Brain microvascular endothelial cell (primary cell): ENCODE data around the gene PER1.

Source experiments
- DNase-seq: peaks from one replicate; pipeline ENCODE4 v3.0.0-alpha.2; 2020
- H3K27ac ChIP-seq: fragments of 250-450 bp; sonication (Bioruptor Pico); 2 replicates; pipeline ENCODE4 v1.5.1; 2020; ENCODE audit warnings: mild to moderate bottlenecking, moderate library complexity
- H3K27me3 ChIP-seq: fragments of 250-450 bp; sonication (Bioruptor Pico); replicated peaks from 2 replicates; pipeline ENCODE4 v1.5.1; 2020; ENCODE audit warnings: mild to moderate bottlenecking
- H3K36me3 ChIP-seq: fragments of 250-450 bp; sonication (Bioruptor Pico); replicated peaks from 2 replicates; pipeline ENCODE4 v1.5.1; 2020; ENCODE audit warnings: mild to moderate bottlenecking
- H3K4me3 ChIP-seq: 2 replicates; pipeline ENCODE4 v1.5.1; 2011; ENCODE audit warnings: low read depth, mild to moderate bottlenecking, control low read depth, low read length, moderate library complexity
- in situ Hi-C: cut with HindIII; loops from 2 replicates; pipeline ENCODE4 v1.10.0; 2017; ENCODE audit warnings: low sequenced_read_pairs, low pct_ligation_motif_present
- TF ChIP-seq, protein P1 (sequence below): IDR thresholded peaks from 2 replicates; pipeline ENCODE4 v1.5.1; 2011; ENCODE audit warnings: low read depth, mild to moderate bottlenecking, moderate library complexity, low read length, control low read depth, inconsistent platforms; ENCODE audit errors: missing control alignments

PER1 gene

DNA sequence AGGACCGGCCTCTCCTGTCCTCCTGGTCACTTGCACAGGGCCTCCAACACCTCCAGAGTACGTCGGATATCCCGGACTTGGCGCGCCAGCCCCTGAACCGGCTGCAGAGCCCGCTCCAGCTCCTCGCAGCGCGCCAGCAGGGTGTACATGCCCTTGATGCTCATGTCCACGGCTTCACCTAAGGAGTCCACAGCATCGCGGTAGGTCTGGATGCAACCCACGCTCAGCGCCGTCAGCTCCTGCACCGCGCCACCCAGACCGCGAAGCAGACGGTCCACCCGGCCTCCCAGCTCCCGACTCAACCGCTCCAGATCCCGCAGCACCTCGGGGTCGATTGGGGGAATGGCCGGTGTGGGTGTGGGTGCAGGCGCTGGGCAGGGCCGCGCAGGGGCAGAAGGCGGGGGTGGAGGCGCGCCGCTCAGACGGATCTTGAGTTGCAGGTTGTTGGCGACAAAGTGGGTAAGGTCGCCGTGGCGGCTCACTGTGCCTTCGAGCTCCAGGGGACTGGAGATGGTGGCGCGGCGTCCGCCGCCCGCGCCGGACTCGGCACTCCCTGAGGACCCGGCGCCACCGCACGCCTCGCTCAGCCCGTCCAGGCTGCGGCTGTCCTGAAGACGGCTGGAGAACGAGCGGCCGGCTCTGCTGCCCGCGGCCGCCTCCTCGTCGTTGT, 37.0 kb upstream of the PER1 start:
- peak overlapping the region; percentile 67 for H3K27ac ChIP-seq
- no peaks in the 10 kb centered on the region for H3K36me3 ChIP-seq
- peak; percentile 5 for DNase-seq
- in situ Hi-C loops, result no loop called here
- peak overlapping the region; percentile 77 for H3K4me3 ChIP-seq
- TF ChIP-seq, protein P1, sequence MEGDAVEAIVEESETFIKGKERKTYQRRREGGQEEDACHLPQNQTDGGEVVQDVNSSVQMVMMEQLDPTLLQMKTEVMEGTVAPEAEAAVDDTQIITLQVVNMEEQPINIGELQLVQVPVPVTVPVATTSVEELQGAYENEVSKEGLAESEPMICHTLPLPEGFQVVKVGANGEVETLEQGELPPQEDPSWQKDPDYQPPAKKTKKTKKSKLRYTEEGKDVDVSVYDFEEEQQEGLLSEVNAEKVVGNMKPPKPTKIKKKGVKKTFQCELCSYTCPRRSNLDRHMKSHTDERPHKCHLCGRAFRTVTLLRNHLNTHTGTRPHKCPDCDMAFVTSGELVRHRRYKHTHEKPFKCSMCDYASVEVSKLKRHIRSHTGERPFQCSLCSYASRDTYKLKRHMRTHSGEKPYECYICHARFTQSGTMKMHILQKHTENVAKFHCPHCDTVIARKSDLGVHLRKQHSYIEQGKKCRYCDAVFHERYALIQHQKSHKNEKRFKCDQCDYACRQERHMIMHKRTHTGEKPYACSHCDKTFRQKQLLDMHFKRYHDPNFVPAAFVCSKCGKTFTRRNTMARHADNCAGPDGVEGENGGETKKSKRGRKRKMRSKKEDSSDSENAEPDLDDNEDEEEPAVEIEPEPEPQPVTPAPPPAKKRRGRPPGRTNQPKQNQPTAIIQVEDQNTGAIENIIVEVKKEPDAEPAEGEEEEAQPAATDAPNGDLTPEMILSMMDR, result no peak
- no peaks in the 10 kb centered on the region for H3K27me3 ChIP-seq

DNA sequence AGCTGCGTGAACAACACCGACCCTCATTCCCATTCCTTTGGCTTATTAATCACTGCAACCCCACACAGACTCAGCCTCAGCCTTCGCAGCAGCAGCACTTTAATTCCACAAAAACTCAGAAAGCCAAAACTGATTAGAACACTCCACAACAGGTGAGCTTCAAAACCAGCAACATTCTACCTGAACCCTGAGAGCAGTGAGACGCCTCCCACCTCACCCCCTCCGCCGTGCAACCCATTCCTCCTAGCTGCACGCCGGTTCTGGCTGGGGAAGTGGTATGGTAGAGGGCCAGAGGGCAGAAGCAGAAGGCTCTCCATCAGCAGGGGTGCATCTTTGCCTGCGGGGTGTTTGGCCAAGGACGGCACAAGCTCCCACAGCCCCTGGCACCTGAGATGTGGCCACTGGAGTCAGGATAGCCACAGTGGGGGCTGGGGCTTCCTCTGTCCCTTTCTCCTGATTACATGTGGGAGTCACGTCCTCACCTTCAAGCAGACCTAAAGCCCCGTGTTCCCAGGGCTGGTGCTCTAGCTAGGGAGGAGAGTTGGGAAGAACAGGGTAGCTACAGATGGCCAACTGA, 36.1 kb upstream of the PER1 start:
- Histone ChIP-seq H3K4me3 (peak overlapping the region; percentile 77), H3K27me3 (no peaks in the 10 kb centered on the region), H3K36me3 (no peaks in the 10 kb centered on the region), H3K27ac (peak overlapping the region; percentile 31)
- in situ Hi-C loops, result no loop called here
- TF ChIP-seq, protein P1, result no peak
- no peak for DNase-seq

DNA sequence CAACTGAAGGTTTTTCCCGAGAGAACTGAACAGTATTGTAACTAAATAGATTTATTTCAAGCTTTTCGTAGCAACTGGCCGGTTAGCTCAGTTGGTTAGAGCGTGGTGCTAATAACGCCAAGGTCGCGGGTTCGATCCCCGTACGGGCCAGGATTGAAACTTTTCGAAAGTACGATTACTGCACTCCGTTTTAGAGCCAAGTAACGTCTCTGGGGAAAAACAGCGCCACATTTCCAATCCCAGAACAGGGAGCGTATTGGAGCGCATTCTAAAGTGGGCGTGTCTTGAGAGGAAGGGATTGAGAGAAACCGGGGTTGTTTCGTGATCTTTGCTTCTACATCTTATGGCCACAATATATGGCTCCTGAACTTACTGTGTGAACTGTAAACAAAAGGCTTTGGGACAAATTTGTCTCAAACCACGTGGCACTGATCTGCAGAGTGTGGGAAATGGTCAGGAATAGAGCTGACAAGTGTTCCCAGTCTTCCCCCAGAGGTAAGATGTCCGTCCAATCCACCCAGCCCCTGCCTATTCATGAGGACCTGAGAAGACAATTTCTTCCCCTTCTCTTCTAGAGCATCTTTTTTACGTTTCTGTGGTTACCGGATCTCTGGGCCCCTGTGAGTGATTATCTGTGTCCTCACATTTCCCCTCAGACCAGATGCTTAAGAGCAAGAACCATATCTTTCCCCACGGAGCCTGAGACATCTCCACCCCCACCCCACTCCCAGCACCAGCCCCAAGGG, 35.5 kb upstream of the PER1 start:
- in situ Hi-C loops, result no loop called here
- TF ChIP-seq, protein P1, result peak; percentile 16
- peak overlapping the region; percentile 95 for H3K4me3 ChIP-seq

DNA sequence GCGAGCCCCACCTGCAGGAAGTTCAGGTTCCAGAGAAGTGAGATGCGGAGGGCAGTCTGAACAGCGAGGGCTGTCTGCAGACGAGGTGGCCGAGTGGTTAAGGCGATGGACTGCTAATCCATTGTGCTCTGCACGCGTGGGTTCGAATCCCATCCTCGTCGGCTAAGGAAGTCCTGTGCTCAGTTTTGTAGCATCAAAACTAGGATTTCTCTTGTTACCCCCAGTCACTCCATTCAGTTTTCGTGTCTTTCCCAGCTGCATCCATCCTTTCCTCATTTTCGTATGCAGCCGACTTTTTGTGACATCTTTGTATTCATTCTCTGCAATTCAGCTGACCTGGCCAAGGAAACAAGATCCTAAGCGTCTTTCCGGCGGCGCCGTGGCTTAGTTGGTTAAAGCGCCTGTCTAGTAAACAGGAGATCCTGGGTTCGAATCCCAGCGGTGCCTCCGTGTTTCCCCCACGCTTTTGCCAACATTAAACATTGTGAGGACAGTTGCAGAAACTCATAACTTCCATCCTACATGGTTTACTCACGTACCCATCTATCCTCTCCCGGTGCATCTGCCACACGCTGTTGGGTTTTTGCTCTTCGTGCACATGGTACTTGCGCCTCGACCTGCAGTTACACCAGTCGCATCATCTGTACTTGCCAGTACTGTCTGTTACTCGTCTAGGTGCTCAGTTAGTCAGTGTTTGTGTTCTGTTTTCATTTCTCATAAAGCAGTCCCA, 34.7 kb upstream of the PER1 start:
- in situ Hi-C loops, result no loop called here
- Histone ChIP-seq H3K4me3 (peak overlapping the region; percentile 95), H3K27me3 (no peaks in the 10 kb centered on the region), H3K27ac (peak overlapping the region; percentile 46), H3K36me3 (no peaks in the 10 kb centered on the region)
- TF ChIP-seq, protein P1, result peak; percentile 63
- DNase-seq, result peak; percentile 95

More for the DNA sequence above, 35.5 kb upstream of the PER1 start:
- DNase-seq, result peak; percentile 98
- no peaks in the 10 kb centered on the region for H3K27me3 ChIP-seq
- H3K36me3 ChIP-seq, result no peaks in the 10 kb centered on the region
- H3K27ac ChIP-seq, result peak overlapping the region; percentile 46

DNA sequence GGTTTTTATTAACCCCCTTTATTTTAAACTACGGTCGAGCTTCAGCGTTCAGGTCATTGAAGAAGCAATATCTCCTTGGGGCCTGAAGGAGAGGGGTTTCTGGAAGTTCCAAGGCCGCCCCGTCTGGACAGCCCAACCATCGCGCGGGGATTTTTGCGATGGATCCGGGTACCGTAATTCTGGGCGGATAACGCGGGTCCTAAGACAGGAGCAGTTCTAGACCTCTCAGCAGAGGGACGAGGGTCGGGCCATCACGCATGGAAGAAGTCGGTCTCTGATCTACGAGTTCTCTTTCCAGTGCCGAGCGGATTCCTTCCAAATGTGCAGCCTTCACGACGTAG, 34.2 kb upstream of the PER1 start:
- TF ChIP-seq, protein P1, result no peak
- no peak for DNase-seq
- no peaks in the 10 kb centered on the region for H3K27me3 ChIP-seq

More for the DNA sequence above, 34.2 kb upstream of the PER1 start:
- peak overlapping the region; percentile 20 for H3K27ac ChIP-seq
- peak overlapping the region; percentile 95 for H3K4me3 ChIP-seq
- in situ Hi-C loops, result no loop called here
- H3K36me3 ChIP-seq, result no peaks in the 10 kb centered on the region
